ENCODE data around the gene PSMA8.

Gene PSMA8

DNA sequence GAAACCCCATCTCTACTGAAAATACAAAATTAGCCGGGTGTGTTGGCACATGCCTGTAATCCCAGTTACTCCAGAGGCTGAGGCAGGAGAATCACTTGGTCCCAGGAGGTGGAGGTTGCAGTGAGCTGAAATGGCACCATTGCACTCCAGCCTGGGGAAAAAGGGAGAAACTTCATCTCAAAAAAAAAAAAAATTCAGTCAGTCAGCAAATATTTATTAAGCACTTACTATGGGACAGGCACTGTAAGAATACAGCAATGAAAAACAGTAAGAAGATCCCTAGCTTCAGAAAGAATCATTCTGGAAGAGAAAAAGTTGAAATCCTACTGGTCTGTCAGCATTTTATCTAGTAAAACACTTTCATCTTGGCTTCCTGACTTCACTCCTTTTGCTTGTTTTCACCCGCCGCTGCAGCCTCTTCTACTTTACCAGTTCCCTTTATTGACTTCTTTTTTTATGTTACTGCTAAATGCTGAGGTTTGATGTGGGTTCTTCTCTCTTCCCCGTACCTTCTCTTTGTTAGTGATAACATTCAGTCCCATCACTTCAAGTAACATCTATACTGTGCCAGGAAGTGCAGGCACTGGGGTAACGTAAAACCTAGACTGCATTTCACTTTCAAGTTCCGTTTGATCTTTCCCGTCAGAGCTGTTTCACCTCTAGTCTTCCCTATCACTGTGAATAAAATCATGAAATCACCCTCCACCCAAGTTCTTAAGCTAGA lies 81.7 kb downstream of the PSMA8 start:
- no peak for DNase-seq (ENCODE audit: insufficient read length, low spot score)
- FAIRE-seq: no peak
- TF ChIP-seq, protein P1, sequence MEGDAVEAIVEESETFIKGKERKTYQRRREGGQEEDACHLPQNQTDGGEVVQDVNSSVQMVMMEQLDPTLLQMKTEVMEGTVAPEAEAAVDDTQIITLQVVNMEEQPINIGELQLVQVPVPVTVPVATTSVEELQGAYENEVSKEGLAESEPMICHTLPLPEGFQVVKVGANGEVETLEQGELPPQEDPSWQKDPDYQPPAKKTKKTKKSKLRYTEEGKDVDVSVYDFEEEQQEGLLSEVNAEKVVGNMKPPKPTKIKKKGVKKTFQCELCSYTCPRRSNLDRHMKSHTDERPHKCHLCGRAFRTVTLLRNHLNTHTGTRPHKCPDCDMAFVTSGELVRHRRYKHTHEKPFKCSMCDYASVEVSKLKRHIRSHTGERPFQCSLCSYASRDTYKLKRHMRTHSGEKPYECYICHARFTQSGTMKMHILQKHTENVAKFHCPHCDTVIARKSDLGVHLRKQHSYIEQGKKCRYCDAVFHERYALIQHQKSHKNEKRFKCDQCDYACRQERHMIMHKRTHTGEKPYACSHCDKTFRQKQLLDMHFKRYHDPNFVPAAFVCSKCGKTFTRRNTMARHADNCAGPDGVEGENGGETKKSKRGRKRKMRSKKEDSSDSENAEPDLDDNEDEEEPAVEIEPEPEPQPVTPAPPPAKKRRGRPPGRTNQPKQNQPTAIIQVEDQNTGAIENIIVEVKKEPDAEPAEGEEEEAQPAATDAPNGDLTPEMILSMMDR (IDR thresholded peaks at IDR 0.05; ENCODE audit: insufficient read depth, missing control alignments): no peak

DNA sequence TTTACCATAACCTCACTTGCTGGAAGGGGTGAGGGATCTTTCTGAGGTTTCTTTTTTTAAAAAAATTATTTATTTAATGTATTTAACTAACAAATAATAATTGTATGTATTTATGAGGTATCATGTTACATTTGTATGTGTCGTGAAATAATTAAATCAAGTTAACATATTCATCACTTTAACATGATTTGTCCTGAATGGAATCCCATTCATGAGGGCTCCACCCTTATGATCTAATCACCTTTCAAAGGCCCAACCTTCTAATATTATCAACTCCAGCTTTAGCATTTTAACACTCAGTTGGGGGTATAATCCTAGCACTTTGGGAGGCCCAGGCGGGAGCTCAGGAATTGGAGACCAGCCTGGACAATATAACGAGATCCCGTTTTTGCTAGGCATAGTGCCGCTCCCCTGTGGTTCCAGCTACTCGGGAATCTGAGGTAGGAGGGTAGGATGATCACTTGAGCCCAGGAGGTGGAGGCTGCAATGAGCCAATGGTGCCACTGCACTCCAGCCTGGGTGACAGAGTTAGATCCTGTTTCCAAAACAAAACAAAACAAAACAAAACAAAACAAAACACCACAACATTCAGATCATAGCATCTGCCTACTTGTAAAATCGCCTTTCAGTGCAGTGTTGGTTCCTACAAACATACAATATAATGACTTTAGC lies 91.5 kb downstream of the PSMA8 start:
- no peak for FAIRE-seq
- TF ChIP-seq, protein P1 (IDR thresholded peaks at IDR 0.05; ENCODE audit: insufficient read depth, missing control alignments): no peak
- DNase-seq (ENCODE audit: insufficient read length, low spot score): no peak

DNA sequence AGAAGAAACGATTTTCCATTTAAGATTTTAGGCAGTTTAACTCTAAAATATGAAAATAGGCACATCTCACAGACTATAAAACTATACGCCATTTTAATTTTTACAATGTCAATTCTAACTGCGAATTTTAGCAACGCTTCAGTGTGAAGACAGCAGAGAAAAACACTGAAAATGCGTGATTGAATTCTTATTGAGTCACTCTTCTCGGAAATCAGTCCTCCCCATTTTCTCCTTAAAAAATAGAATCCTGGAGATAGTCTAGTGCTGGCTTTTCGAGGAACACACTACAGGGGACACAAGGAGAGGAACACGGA lies 92.2 kb downstream of the PSMA8 start:
- TF ChIP-seq, protein P1 (IDR thresholded peaks at IDR 0.05; ENCODE audit: insufficient read depth, missing control alignments): no peak
- no peak for FAIRE-seq
- no peak for DNase-seq (ENCODE audit: insufficient read length, low spot score)

DNA sequence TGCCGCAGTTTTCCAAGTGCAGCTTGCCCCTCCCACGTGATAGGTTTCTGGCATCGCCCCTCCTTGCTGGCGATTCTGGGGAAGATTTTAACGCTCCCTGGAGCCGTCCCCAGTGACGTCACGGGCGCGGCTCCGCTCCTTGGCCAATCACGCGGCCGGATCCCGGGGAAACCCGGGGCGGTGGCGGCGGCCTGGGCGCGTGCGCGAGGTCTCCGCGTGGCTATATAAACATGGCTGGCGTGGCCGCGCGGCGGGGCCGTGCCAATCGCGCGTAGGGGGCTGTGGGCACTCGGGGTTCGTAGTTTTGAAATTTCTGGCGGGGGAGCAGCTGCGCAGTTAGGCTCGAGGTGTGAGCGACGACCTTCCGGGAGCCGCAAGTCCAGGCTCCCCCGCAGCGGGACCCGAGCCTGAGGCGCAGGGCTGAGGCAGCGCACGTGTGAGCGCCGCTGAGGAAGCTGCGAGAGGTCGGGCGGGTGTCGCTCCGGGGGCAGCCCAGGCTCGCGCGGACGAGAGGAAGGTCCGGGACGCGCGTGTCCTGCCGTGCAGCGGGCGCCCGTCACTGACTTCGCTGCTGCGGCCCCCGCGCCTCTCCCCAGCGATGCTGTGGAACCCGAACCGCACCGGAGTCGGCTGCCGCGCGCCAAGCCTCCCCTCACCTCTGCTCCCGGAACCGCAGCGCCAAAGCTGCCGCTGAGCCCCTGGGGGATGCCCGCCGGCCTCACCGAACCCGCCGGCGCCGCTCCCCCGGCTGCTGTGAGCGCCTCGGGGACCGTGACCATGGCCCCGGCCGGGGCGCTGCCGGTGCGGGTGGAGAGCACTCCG lies 92.8 kb downstream of the PSMA8 start, which contains the start of gene TAF4B:
Gene TAF4B (plus strand): TSS at position 217 of the 822 bp plus-strand sequence. CDS start 489 bp downstream, at position 706.
- DNase-seq (ENCODE audit: insufficient read length, low spot score) (peak; percentile 43), FAIRE-seq (no peak)
- TF ChIP-seq, protein P1 (IDR thresholded peaks at IDR 0.05; ENCODE audit: insufficient read depth, missing control alignments): no peak

DNA sequence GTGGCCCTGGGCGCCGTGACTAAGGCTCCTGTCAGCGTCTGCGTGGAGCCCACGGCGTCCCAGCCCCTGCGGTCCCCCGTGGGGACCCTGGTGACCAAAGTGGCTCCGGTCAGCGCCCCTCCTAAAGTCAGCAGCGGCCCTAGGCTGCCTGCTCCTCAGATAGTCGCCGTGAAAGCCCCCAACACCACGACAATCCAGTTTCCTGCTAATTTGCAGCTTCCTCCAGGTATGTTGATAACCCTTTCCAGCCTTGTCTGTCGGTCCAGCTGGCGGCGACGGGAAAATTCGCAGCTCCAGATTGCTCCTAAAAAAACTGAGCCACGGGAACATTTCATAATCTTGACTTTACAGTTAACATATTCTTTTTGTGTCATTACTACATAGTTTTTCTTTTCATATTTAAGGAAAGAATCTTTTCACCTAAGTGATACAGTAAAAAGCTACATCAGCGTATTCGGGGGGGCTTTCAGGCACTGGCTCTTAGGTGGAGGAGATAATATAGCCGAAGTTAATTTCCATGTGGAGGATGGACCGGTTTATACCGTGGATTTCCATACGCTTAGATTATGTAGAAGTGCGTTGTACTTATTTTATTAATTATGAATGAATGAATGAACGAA lies 93.5 kb downstream of the PSMA8 start:
- FAIRE-seq (no peak), DNase-seq (ENCODE audit: insufficient read length, low spot score) (no peak)
- TF ChIP-seq, protein P1 (IDR thresholded peaks at IDR 0.05; ENCODE audit: insufficient read depth, missing control alignments): no peak

DNA sequence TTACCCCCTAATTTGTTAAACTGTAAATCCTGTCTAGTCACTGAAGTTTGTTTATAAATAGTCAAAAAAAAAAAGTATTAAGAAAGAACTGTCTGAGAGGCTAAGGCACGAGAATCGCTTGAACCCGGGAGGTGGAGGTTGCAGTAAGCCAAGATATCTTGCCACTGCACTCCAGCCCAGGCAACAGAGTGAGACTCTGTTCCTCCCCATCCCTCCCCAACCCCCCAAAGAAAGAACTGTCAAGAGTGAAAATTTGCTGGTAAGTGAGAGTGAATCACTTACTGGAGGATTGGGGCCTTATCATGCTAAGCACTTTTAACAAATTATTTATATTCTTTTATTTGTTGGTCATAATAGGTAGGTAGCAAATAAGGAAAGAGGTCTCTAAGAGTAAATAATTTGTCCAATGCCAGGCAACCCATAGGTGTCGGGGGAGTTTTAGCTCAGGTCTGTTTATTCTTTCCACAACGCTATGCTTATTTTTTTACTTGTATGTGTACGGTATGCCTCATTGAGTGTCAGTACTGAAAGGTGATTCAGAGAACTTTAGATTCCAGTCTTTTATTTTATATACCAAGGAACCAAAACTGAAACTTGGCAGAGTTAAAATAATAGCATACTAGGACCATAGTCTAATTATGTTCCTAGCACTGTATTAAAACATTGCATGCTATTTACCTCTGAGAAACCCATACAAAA lies 95.0 kb downstream of the PSMA8 start:
- TF ChIP-seq, protein P1 (IDR thresholded peaks at IDR 0.05; ENCODE audit: insufficient read depth, missing control alignments): no peak
- no peak for FAIRE-seq
- DNase-seq (ENCODE audit: insufficient read length, low spot score): no peak

All from D721Med (cell line).